ENCODE results near the gene FAM120B.

The FAM120B gene

DNA sequence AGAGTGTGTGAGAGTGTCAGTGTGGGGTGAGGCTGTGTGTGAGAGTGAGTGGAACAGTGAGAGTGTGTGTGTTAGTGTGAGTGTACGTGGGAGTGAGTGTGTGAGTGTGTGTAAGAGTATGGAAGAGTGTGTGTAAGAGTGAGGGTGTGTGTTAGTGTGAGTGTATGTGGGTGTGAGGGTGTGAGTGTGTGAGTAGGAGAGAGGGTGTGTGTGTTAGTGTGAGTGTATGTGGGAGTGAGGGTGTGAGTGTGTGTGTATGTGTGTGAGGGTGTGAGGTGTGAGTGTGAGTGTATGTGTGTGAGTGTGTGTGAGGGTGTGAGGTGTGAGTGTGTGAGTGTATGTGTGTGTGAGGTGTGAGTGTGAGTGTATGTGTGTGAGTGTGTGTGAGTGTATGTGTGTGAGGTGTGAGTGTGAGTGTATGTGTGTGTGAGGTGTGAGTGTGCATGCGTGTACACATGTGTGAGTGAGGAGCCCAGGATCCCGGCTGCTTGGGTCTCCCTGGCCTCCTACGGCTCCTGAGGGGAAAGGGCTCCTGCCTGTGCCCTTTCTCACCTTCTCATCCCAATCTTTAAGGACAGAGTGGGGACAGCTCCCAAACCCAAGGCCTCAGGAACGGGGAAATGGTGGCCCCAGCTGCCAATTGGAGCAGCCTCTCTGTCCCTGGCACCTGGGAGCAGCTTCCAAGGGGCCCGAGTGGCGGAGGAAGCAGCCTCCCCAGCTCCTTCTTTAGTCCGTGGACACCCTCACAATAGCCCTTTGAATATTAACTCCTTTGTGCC, 146.4 kb downstream of the FAM120B start:
- no peak for DNase-seq (ENCODE audit: extremely low spot score)
- no peak for TF ChIP-seq CTCF (IDR thresholded peaks at IDR 0.05; ENCODE audit: control extremely low read depth, extremely low read depth, low read depth, missing control alignments)
- POLR2A ChIA-PET = no interaction called here
- CTCF ChIA-PET = interaction anchor here (1.1 kb wide), 1 partner anchor 10 kb away, joined by 3 read pairs; no protein-coding TSS in a partner anchor

GRCh38 chr6:170453586-170454511, 147.3 kb downstream of the FAM120B start:
- DNase-seq (ENCODE audit: extremely low spot score) = no peak
- CTCF ChIA-PET = interaction anchor here (0.7 to 1.1 kb wide), 2 partner anchors 9 to 10 kb away, joined by 3 read pairs; no protein-coding TSS in a partner anchor
- POLR2A ChIA-PET = no interaction called here
- TF ChIP-seq CTCF (IDR thresholded peaks at IDR 0.05; ENCODE audit: control extremely low read depth, extremely low read depth, low read depth, missing control alignments) = no peak

DNA sequence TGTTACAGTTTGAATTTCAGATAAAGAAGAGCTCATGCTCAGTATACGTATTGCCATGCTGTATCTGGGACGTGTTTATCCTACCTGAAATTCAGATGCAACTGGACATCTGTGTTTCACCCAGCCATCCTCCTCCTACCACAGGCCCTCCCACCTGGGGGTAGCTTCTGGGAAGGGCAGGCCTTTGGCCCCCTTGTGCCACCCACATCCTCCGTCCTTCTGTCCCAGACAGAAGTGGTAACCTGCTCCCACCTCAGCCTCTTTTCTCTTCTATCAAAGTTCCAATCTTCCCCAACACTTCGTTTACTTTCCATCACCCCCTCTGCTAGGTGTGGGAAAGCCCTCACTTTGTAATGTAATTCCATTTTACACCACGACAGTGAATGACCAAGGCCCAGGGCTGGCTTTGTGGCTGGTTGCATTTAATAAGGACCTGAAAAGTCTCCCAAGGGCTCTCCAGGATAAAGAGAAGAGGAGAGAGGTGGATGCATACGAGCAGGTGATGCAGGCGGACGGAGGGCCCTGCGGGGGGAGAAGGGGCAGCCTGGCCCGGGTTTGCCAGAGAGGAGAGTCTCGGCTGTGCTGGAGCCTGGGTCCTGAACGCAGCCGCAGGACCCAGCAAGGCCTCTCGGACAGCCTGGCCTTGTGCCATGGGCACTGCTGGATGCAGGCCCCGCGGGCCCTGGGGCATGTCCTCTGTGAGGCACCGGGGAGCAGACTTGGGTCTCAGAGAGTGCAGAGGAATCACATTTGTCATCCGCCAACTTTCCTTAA, 148.1 kb downstream of the FAM120B start:
- ChIA-PET CTCF (interaction anchor here (0.7 kb wide), 1 partner anchor 9 kb away, joined by 3 read pairs; no protein-coding TSS in a partner anchor), POLR2A (no interaction called here)
- TF ChIP-seq CTCF (IDR thresholded peaks at IDR 0.05; ENCODE audit: control extremely low read depth, extremely low read depth, low read depth, missing control alignments) = no peak

DNA sequence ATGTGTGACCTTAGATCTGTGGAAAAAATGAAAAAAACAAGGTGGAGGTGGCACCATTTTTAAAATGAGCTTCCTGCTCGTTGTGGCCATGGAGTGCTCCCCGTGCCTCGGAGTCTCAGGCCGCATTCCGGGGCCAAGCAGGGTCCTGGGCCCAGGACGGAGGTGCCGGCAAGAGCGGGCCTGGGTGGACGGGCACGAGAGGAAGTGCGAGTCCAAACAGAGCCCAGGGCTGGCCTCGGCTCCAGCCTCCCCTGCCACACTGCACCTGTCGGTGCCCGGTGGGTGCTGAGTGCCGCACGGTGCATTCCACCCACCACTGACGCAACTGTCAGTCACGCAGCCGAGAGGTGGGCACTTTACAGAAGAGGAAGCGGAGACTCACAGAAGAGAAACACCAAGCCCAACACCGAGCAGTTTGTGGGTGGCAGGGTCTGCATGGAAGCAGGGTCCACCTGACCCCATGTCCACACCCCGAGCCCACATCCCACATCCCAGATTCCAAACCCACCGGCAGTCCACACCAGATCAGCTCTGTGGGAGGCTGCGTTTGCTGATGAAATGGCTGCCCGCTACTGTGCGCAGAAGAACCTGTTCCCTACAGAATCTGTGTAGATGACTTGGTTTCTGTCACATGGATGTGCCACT, 148.9 kb downstream of the FAM120B start:
- CTCF ChIA-PET = no interaction called here
- no peak for DNase-seq (ENCODE audit: extremely low spot score)
- TF ChIP-seq CTCF (IDR thresholded peaks at IDR 0.05; ENCODE audit: control extremely low read depth, extremely low read depth, low read depth, missing control alignments) = no peak
- POLR2A ChIA-PET = no interaction called here

More for the DNA sequence above, 148.1 kb downstream of the FAM120B start:
- DNase-seq (ENCODE audit: extremely low spot score) = no peak

DNA sequence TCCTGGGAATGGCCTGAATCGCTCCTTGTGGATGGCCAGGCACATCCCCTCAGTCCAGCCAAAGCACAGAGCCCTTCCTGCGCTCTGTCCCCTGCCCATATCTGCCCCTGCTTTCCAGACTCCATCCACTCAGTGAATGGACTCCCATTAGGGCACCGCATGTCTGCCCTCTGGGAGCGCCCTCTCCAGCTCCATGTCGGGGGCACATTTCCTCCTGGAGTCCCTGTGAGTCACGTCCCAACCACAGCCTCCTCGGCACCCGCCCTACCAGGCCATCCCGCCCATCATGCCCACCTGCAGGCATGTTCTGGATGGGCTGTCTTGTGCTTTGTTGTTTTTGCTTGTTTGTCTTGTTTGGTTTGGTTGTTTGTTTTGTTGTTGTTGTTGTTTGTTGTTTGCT, 149.8 kb downstream of the FAM120B start:
- TF ChIP-seq CTCF (IDR thresholded peaks at IDR 0.05; ENCODE audit: control extremely low read depth, extremely low read depth, low read depth, missing control alignments) = no peak
- DNase-seq (ENCODE audit: extremely low spot score) = no peak
- ChIA-PET POLR2A (no interaction called here), CTCF (no interaction called here)
